OCI-LY1 (cell line): Measurements from ENCODE around the gene KRT4.

Source experiments
- EZH2 ChIP-seq: fragments of 200-600 bp; sonication (generic), shearing (Covaris generic); IDR thresholded peaks from 2 replicates; pipeline ENCODE4 v1.8.0; 2017; ENCODE audit warnings: borderline replicate concordance, mixed run types, mild to moderate bottlenecking, antibody characterized with exemption, low read length, moderate library complexity, mixed read lengths
- TF ChIP-seq, protein P1 (sequence below): fragments of 200-600 bp; sonication (generic), shearing (Covaris generic); IDR thresholded peaks from 2 replicates; pipeline ENCODE4 v1.5.1; 2017; ENCODE audit warnings: mild to moderate bottlenecking, antibody characterized with exemption, low read length, moderate library complexity, mixed read lengths

DNA sequence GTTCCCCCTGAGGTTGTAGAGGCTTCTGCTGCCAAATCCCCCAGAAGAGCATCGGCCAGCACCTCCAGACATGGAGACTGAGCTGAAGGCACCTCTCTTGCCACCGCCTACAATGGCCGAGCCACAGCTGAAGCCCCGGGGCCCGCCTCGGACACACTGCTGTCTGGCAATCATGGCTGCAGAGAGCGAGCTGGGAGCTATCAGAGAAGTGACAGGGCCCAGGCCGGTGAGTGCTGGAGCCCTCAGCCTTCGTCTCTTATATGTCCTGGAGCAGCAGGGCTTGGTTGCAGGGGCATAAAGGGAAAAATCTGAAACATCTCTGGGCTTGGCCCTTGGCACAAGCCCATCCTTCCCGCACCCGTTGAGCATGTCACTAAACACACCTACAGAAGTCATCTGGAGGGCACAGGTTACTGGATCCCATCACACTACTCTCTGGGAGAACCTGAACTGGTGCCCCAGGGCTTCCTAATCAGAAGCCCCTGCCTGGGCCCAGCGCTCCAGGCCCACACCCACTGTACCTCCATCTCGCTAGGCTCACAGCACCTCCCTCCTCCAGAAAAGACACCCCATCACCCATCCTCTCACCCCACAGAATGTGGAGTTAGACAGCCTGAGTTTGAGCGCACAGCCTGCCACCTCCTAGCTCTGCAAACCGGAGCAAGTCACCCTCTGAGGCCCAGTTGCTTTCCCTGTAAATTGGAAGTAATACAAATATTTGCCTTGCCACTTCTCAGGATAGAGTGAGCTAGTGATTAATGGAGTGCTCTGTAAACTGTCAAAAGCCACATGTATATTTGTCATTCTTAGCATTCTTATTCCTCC lies at the start of gene KRT4:
- TF ChIP-seq, protein P1, sequence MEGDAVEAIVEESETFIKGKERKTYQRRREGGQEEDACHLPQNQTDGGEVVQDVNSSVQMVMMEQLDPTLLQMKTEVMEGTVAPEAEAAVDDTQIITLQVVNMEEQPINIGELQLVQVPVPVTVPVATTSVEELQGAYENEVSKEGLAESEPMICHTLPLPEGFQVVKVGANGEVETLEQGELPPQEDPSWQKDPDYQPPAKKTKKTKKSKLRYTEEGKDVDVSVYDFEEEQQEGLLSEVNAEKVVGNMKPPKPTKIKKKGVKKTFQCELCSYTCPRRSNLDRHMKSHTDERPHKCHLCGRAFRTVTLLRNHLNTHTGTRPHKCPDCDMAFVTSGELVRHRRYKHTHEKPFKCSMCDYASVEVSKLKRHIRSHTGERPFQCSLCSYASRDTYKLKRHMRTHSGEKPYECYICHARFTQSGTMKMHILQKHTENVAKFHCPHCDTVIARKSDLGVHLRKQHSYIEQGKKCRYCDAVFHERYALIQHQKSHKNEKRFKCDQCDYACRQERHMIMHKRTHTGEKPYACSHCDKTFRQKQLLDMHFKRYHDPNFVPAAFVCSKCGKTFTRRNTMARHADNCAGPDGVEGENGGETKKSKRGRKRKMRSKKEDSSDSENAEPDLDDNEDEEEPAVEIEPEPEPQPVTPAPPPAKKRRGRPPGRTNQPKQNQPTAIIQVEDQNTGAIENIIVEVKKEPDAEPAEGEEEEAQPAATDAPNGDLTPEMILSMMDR, result no peak
- TF ChIP-seq EZH2, result no peak
